HG03060 (cell line): ENCODE results near the gene PAXIP1.

ENCODE experiments used
- ATAC-seq: cut with Tn5 transposase; IDR thresholded peaks from one replicate; pipeline ENCODE4 v1.9.1; 2021; ENCODE audit warnings: low read depth, moderate number of reproducible peaks; ENCODE audit not compliant: unreplicated experiment

The PAXIP1 gene

GRCh38 chr7:154913638-154914307 is 89.2 kb downstream of the PAXIP1 start:
- ATAC-seq: peak; percentile 83

- ATAC-seq: no peak
Measured at GRCh38 chr7:154912871-154913637, 89.9 kb downstream of the PAXIP1 start.

GRCh38 chr7:154911862-154912455 is 91.0 kb downstream of the PAXIP1 start:
- no peak for ATAC-seq

GRCh38 chr7:154911411-154911810 is 91.5 kb downstream of the PAXIP1 start:
- ATAC-seq: no peak

GRCh38 chr7:154910977-154911376 is 91.9 kb downstream of the PAXIP1 start:
- no peak for ATAC-seq

- no peak for ATAC-seq
Measured at GRCh38 chr7:154910125-154910524, 92.8 kb downstream of the PAXIP1 start.

GRCh38 chr7:154909241-154910105 is 93.5 kb downstream of the PAXIP1 start:
- no peak for ATAC-seq

- ATAC-seq: no peak
Measured at GRCh38 chr7:154907651-154908620, 95.0 kb downstream of the PAXIP1 start.

GRCh38 chr7:154906736-154907355 is 96.1 kb downstream of the PAXIP1 start:
- ATAC-seq: no peak

GRCh38 chr7:154906201-154906600 is 96.7 kb downstream of the PAXIP1 start:
- ATAC-seq: no peak

- ATAC-seq: no peak
Measured at GRCh38 chr7:154905615-154906014, 97.3 kb downstream of the PAXIP1 start.

- no peak for ATAC-seq
Measured at GRCh38 chr7:154905146-154905545, 97.8 kb downstream of the PAXIP1 start.

GRCh38 chr7:154903083-154903731 is 99.7 kb downstream of the PAXIP1 start:
- ATAC-seq: no peak

- no peak for ATAC-seq
Measured at GRCh38 chr7:154902600-154903082, 100.3 kb downstream of the PAXIP1 start.

- ATAC-seq: no peak
Measured at GRCh38 chr7:154899862-154900261, 103.1 kb downstream of the PAXIP1 start.

GRCh38 chr7:154898973-154899855 is 103.7 kb downstream of the PAXIP1 start:
- ATAC-seq: no peak

- ATAC-seq: no peak
Measured at GRCh38 chr7:154896076-154896475, 106.8 kb downstream of the PAXIP1 start.
